GM19395 (cell line): ENCODE measurements around the gene ODC1.
"Not testable (repeated sequence)": the region's sequence is repeated elsewhere in the genome, so short reads cannot be mapped to it uniquely, and the experiment has no call there.

Experiments
- ATAC-seq: cut with Tn5 transposase; IDR thresholded peaks from one replicate; pipeline ENCODE4 v1.9.1; 2021; ENCODE audit warnings: mild to moderate bottlenecking, moderate library complexity; ENCODE audit not compliant: unreplicated experiment

ODC1 gene

DNA sequence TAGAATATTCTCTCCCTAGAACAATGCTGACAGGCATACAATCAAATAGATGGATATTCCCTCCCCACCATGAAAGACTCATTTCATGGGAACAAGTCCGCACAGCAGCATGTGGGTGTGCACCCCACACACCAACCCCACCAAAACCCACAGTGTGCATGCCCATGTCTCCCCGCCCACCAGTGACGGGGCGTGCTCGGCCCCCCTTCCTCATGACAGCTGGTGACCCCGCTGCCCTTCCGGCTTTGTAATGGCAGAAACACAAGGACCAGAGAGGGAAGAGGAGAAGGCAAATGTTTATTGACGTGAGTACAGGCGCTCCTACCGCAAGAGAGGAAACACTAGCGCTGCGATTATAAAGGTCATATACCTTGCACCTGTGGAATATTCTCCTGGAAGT is 30.8 kb upstream of the ODC1 start:
- no peak for ATAC-seq

DNA sequence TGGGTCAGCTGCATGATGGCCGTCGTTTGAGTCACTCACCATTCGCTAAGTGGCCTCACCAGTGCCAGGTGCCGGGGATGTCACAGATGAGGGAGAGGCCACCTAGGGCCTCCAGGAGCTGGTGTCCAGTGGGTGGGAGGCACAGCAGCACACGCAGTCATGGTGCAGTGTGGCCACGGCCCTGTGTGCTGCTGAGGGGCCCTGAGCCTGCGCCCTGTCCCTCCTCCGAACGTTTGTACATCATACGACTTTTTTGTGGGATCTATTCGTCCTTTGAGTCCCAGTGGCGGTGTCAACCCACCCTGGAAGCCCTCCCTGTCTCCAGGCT is 30.1 kb upstream of the ODC1 start:
- no peak for ATAC-seq

DNA sequence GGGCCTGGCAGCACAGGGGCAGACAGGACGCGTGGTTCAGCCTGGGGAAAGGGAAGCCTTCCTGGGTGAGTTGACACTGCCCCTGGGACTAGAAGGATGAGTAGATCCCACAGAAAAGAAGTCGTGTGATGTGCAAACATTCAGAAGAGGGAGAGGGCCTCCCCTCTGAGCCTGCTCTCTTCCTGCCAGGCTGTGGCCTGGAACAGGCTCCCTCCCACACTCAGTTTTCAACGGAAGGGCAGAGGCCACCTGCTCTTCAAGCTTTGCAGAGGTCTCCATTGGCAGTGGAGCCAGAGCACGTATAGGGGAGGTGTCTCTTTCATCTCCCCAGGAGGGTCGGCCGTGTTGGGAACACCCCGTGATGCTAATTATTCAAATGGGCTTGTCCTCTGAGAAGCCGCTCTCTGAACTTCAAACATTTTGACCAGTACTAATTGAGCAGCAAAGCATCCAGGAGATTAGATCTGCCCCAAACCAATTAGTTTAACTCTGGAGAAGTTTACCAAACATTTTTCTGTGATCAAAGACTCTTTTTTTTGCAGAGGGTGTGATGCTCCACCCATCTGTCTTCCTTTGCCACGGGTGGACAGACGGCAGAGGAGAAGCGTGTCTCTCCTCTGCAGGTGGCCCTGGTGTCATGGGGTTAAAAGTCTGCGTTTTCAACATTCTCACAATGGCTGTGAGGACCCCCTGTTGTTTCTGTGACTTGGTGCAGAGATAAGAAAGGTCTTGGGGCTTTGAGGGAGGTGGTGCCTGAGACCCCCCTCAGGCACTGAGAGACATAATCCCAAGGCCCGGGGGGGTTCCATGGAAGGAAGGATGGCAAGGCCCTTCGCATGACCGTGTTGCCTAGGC is 29.5 kb upstream of the ODC1 start:
- ATAC-seq: no peak

DNA sequence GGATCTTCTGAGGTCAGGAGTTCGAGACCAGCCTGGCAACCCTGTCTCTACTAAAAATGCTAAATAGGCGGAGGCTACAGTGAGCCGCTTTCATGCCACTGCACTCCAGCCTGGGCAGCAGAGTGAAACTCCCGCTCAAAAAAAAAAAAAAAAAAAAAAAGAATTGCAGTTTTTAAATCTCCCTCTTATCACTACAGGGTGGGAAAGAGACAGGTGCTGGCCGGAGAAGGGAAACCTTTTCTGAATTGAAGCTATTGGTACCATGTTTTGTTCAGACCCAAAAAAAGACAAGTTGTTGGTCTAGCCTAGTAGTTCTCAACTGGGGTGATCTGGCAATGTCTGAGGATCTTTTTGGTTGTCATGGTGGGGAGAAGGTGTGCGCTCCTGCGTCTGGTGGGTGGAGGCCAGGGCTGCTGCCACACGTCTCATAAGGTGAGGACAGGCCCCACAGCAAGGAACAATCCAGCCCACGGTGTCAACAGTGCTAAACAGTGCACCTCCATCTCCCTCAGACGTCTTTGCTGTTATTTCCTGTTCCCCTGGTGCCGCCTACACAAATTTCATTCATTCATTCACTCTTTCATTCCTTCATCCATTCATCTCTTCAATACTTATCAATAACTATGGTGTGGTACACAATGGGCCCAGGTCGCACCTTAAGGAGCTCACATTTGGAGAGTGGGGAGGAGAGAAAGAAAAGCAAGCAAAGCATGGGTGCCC is 28.8 kb upstream of the ODC1 start:
- no peak for ATAC-seq

DNA sequence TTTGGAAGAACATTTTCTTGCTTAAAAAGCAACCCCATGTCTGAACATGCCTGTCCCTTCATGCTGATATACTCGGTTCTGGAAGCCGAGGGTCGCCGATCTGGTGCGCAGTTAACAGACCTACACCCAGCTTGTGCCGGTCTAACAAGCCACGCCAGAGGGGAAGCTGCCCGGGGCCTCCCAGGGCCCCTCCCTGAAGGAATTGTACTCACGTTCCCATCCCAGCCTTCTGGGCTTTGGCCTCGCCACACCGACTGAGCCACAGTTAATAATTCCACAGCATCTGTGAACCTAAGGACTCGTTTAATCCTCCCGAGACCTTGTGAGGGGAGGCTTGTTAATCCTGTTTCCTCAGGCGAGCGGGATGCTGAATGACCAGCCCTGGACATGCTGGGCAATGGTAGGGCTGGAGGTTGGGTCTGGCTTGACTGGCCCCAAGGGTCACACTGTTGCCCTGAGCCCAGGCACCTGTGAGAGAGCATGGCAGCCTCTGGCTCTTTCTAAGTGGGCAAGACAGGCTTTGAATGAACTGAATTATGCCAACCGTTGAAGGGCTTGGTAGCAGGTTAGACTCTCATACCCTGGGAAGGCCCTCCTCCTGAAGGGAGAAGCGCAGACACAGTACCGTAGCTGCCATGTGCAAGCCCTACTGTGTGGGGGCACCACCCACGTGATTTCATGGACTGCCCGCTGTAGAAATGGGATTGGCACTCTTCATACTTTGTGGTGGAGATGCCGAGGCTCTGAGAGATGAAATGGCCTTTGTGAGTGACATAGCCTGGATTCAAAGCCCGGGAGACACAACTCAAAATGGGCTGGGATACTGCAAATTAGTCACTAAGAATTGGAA is 27.9 kb upstream of the ODC1 start:
- no peak for ATAC-seq

DNA sequence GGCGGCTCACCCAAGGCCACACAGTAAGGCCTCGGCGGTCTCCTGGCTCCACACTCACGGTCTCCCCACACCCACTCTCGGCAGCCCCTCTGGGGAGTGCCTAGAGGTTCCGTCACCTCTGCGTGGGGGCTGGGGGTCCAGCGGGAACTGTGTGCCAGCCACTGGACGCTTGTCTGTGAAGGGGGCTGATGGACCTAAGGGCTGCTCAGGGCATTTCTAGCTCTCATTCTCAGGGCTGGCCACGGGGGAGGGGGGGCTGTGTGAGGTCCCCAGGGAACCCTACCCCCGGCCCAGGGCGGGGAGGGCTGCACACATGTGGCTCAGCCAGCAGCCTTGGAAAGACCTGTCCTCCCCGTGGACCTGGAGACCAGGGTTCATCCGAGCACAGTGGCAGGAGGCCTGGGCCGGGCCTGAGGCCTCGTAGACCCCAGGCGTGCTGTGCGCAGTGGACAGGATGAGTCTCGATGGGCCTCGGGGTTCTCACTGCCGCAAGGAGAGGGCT is 27.1 kb upstream of the ODC1 start:
- ATAC-seq: no peak

DNA sequence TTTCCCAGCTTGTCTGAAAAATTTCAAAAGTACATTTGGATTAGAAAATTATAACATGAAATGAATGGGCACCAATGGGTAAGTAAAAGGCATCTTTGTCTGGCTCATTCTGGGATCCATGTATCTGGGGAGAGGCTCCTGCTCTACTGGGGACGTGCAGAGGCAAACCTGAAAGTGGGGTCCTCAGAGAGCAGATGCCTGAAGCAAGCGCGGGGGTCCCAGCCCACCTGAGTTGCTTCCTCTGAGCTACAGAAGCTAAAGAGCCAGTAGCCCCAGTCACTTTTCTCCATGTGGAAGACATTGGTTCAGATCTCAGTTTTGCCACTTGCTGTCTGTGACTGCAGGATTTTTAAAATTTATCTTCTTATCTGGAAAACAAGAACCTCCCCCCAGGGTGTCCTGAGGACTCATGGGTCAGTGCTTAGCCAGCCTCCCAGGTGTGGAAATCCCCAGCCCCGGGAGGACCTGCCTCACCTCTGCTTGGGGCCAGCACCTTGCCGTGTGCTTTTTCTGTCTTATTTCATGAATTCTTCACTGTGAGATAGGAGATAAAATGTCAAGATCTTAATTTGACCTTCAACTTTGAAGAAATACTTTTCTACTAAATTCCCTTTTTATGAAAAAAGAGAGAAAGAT is 25.1 kb upstream of the ODC1 start:
- ATAC-seq: no peak

DNA sequence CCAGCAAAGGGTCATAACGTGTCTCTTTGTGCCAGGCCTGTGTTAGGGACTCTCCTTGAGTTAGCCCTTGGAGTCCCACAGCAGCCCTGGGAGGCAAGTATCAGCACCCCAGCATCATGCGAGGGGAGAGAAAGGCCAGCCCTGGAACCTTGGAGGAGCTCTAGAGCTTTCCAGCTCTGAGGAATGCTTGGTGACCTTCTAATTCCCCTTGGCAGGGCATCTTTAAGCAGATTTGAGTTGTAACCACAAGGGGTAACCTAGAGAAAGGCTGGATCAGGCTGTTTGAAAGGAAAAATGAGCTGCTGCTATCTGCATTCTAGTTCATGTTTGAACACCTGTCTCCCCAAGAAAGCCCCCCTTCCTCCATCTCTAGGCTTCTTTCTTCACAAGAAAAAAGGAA is 23.8 kb upstream of the ODC1 start:
- no peak for ATAC-seq

DNA sequence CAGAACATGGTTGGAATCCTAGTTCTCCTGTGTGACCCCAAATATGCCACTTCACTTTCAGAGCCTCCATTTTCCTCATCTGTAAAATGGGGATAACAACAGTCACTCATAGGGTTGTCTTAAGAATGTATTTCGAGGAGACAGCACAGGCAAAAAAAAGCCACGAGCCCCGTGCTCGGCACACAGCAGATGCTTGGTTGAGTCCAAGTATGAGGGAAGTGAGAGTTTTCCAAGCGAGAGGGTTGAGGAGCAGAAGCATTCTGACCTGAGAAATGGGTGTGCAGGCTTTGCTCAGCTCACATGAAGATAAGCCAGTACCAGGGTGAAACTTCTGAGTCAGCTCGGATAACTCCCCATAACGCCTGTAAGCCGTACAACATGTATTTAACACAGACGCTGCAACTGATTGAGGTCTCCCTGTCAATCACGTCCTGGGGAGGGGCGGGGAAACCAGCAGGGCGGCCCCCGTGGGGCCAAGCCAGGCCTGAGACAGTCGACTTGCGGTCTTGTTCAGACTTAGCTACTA is 23.0 kb upstream of the ODC1 start:
- ATAC-seq: no peak

DNA sequence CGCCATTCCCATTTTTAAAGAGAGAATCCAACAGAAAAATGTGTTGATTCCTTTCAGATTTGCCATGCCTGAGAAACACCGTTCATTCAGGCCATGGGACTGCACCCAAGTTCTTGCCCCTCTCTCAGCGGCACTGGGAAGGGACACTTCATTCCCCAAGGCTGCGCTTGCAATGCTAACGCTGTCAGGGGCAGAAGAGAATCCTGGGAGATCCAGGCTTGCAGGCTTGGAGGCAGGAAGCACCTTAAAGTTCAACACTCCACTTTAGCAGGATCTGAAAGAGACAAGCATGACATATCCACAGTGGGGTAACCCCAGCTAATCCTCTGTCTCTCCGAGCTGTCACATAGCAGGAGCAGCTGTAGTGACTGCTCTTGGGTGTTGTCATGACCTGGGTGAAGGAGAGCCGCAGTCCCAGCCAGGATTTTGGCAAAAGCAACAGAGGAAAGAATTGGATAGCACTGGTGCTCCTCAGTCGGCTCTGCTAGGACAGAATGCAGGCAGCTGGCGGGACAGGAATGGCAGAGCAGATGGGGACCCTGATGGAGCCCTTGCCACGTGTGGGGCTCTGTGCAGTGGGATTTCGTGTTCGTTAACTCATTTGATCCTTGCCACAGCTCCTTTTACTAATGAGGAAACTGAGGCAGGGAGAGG is 22.0 kb upstream of the ODC1 start:
- no peak for ATAC-seq

DNA sequence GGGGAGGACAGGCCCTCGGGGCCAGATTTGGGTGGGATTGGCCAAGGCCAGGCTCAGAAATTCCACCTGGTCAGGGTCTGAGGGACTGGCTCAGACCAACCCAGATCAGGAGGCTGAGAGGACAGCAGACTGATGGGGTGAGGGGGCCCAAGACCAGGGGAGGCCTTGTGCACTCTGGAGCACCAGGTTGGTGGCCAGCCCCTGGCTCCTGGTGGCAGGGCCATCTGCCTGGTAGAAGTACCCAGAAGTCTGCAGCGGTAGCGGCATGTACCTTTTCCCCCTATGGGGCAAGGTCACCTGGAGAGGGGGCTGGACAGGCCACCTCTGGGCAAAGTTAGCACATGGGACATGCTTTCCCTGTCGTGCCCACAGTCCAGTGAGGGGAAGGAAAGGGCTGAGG is 21.2 kb upstream of the ODC1 start:
- no peak for ATAC-seq

DNA sequence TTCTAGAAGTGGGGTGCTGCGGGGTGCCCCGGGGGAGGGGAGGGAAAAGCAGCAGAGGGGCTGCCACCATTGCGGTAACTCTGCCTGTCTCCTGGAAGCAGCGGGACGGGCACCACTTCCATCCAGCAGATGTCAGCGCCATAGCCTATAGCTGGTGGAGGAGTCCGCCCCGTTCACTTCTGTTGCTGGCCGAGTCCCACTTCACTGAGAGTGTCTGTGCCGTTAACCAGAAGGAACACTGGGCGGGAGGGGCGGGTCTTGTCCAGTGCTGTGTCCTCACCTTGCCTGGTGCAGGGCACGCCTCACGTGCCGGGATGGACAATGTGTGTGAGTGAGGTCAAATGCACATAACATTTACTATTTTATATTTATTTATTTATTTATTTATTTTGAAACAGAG is 19.3 kb upstream of the ODC1 start:
- no peak for ATAC-seq

DNA sequence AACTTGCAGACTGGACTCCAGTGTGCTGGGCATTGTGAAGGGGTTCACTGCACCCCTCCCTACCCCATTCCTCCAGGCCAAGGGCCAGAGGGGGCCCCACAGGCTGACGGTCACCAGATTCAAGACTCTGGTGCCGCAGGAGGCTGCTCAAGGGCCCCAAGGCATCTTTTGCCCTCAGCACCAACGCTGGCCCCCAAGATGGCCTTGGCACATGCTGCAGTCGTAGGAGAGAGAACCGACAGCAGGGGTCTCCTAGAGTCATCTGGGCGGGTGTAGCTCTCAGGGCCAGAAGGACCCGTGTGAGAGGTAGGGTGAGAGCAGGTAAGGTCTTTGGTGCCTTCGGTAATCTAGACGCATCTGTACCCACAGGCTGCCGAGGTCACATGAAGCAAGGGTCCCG is 18.7 kb upstream of the ODC1 start:
- ATAC-seq: no peak

DNA sequence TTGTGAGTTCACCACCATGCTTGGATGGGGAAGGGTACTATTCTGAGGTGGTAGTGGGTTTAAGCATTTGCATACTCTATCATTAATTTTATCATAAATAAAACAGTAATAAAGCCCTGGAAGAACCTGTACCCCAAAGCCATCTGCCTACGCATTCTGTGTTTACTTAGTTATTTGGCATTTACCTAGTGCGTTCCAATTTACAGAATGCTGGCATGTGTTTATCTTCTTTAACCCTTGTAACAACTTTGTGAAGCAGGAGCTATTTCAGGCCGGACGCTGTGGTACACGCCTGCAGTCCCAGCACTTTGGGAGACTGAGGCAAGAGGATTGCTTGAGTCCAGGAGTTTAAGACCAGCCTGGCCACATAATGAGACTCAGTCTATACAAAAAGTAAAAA is 17.8 kb upstream of the ODC1 start:
- ATAC-seq: no peak

DNA sequence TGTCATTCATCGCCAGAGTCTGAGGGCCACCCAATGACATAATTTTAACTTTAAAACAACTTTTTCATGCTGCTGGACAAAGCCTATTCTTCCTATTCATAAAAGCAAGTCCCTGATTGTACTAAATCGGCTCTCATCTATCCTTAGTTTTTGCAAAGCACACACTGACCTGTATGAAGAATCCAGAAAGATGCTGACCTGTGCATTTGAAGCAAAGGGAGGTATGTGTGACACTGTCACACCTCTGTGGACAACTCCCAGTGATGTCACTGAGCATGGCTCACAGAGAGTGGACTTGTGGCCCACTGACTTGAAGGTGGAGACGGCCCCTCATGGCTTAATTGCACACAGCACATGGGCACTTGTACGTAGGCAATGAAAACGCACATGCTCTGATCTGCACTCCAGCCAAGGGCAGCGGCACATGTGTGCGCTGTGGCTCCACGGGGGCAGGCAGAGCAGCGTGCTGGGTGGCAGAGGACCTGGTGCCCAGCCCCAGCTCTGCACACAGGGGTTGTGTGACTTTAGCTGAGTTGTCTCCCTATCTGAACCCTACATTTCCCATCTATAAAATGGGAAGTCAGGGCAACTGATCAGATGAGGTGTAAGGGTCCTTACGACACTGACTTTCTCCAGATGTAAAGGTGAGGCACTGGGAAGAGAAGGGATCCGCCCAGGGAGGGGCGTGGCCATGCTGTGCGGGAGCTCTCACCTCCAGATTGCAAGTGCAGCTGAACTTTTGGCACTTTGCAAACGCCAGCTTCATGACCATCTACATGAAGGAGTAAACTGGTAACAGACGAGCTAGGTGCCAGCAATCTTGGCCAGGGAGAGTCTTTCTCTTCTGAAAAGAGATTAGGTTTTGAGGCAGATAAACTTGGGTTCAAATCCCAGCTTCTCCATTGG is 14.3 kb upstream of the ODC1 start:
- ATAC-seq: no peak

DNA sequence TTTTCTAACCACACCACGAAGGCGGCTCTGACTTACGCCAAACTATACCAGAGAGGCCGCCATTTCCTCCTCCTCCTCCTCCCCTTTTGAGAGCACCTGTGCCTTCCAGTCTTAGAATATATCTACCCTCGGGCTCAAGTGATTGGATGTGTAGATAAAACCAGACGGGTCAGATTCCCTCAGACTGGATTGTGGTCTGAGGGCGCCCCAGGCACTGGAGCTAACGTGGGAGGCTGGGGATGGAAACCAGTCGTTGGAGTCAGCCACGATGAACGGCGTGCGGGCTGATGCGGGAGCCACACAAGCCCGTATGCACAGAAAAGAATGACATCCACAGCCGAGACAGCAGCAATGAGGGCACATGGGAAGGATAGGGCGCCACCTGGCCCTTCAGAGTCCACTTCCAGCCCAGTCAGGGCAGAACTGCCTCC is 12.3 kb upstream of the ODC1 start:
- ATAC-seq: no peak

DNA sequence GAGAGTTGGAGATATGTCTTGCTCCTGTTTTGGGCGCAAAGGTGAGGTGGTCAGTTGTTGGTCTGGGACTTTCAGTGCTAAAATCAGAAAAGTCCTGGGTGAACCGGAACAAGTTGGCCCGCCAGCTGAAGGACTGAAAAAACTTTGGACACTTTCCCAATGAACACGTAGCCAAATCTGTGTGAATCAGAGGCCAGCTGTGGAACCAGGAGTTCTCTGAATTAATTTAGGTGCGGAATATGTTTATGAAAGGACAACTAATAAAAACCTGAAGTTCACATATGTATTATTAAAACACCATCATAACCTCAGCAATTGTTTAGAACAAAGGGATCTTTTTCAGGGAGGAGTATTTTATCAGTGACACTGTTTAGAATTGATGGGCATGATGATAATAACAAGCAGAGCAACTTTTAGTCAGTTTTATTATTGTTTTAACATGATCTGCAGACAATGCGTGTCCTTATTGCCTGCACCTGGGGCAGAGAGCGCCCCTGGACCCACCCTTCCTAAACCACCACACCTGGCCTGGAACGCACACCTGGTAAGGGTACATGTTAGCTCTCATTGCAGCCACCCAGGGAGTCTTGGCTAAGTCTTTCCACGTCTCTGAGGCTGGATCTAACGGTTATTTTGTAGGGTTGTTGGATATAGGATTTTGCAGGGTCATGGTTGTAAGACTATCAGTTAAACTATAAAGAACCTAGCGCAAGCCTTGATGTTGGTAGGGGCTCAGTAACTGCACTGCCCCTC is 9.9 kb upstream of the ODC1 start:
- ATAC-seq: no peak

DNA sequence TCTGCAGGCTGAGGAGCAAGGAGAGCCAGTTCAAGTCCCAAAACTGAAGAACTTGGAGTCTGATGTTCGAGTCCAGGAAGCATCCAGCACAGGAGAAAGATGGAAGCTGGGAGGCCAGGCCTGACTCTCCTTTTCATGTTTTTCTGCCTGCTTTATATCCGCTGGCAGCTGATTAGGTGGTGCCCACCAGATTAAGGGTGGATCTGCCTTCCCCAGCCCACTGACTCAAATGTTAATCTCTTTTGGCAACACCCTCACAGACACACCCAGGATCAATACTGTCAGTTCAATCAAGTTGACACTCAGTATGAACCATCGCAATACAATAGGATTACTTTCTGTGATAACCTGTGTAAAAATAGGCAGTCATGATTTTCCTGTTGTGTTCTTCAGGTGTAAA is 9.1 kb upstream of the ODC1 start:
- ATAC-seq: not testable (repeated sequence)

DNA sequence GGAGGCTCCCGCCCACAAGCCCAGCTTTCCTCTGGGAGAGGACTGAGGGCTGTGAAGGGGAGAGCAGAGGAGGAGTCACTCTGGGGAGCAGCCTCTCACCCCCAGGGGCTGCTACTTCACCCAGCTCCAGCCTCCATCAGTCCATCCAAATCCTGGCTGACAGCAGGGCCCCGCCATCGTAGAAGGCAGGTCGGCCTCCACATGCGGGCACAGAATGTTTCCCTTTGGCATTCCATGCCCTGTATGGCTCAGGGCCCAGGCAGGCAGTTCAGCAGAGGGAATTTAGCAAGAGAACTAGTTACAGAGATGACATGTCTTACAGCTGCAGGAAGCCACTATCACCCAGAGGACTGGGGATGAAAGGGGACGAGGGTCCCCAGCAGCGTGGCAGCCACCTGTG is 6.4 kb upstream of the ODC1 start:
- ATAC-seq: no peak
